Peyer's patch (tissue), 4 donors: ENCODE results near the gene ITCH. TPM values are rescaled to one million over a fixed set of nuclear protein-coding genes. Genes with fewer than 3 reads are reported as not detected.
A peak's percentile ranks its signal among the peaks of the same experiment; 100 is the strongest.

ENCODE experiments used
- DNase-seq, 3 donors: peaks; one replicate each; pipeline ENCODE4 v3.0.0-alpha.2; 2017 to 2019
- H3K27ac ChIP-seq, 4 donors: fragments of 200-600 bp; sonication (generic); one replicate each; pipeline ENCODE4 v1.5.1; 2016 to 2019
- H3K27me3 ChIP-seq, 2 donors: fragments of 200-600 bp; sonication (generic); one replicate each; pipeline ENCODE4 v1.5.1; 2019
- H3K36me3 ChIP-seq, 3 donors: fragments of 200-600 bp; sonication (generic); one replicate each; pipeline ENCODE4 v1.5.1; 2016 to 2019
- H3K4me1 ChIP-seq, 4 donors: fragments of 200-600 bp; sonication (generic); one replicate each; pipeline ENCODE4 v1.5.1; 2016 to 2019
- H3K4me3 ChIP-seq, 4 donors: fragments of 200-600 bp; sonication (generic); 1 replicate in 3 of 4; 2 replicates in 1 of 4; pipeline ENCODE4 v1.5.1; 2016 to 2019; ENCODE audit warnings: mild to moderate bottlenecking in 1 of 4
- H3K9me3 ChIP-seq, 4 donors: fragments of 200-600 bp; sonication (generic); one replicate each; pipeline ENCODE4 v1.5.1; 2016 to 2019; ENCODE audit warnings: mild to moderate bottlenecking in 1 of 4
- CTCF ChIP-seq, 6 experiments: fragments of 450-650 bp in 4 of 6; fragments of 200-600 bp in 2 of 6; sonication (generic) in 1 of 6; IDR thresholded peaks; one replicate each; pipeline ENCODE4 v1.5.1; 2017 to 2019; ENCODE audit warnings: antibody characterized with exemption in 6 of 6, mild to moderate bottlenecking in 3 of 6, moderate library complexity in 1 of 6
- POLR2A ChIP-seq, 2 donors: fragments of 450-650 bp; IDR thresholded peaks; one replicate each; pipeline ENCODE4 v1.5.1; 2017; ENCODE audit warnings: antibody characterized with exemption in 2 of 2, mild to moderate bottlenecking in 2 of 2, moderate library complexity in 2 of 2
- total RNA-seq, 4 donors: library from RNA; depleted of rRNA; stranded (reverse); fragments of >200 nt; gene quantifications; one replicate each; pipeline ENCODE4 v1.1.0, GENCODE V29; 2016

The ITCH gene
- total RNA-seq = 10 to 100 TPM; 43.6 to 69.3 (median 59.8) TPM

GRCh38 chr20:34363062-34363464, at the start of gene ITCH:
Gene ITCH (plus strand): TSS chr20:34363273. CDS start chr20:34393812, 30,539 bp downstream.
- peak within 1 kb of the TSS; percentile 80 to 94 (median 88) for H3K27ac ChIP-seq
- no peaks in the 10 kb centered on the region for H3K9me3 ChIP-seq
- peak; percentile 95 to 98 (median 95) for DNase-seq
- no peaks in the 10 kb centered on the region for H3K36me3 ChIP-seq
- TF ChIP-seq CTCF (IDR thresholded peaks at IDR 0.05) (no peak), POLR2A (IDR thresholded peaks at IDR 0.05) (peak; percentile 88 to 95)
- peak within 1 kb of the TSS; percentile 71 to 93 (median 76) for H3K4me3 ChIP-seq
- H3K27me3 ChIP-seq = no peaks in the 10 kb centered on the region
- H3K4me1 ChIP-seq = peaks cover 0 to 40% (median 5%) of the 10 kb centered on the region in 4 donors

DNA sequence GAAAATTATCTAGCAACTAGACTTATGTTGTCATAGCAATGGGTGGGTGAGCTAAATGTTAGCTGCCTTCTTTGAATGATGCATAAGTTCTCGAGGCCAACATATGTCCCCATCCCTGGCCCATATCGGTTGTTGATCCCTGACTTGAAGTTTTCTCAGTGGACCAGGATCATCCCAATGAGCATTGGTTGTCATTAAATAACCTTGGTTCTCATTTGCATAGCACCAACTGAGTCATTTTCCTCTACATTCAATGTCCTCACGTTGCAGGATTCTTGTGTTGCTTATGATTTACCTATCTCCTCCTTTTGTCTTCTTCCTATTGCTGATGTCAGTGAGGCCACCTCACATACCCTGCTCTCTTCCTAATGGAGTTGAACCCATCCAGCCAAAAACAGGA, 47.8 kb upstream of the ITCH start:
- TF ChIP-seq CTCF (IDR thresholded peaks at IDR 0.05) (no peak), POLR2A (IDR thresholded peaks at IDR 0.05) (no peak)
- no peak overlapping the region for H3K4me3 ChIP-seq
- H3K4me1 ChIP-seq = peaks cover 0 to 22% (median 5%) of the 10 kb centered on the region in 4 donors
- H3K27me3 ChIP-seq = no peaks in the 10 kb centered on the region
- H3K36me3 ChIP-seq = no peaks in the 10 kb centered on the region
- no peaks in the 10 kb centered on the region for H3K9me3 ChIP-seq
- no peak for DNase-seq
- H3K27ac ChIP-seq = no peak overlapping the region

- no peak overlapping the region for H3K27ac ChIP-seq
- no peak overlapping the region for H3K4me3 ChIP-seq
- peaks cover 0 to 13% (median 5%) of the 10 kb centered on the region in 4 donors for H3K4me1 ChIP-seq
- H3K36me3 ChIP-seq = no peaks in the 10 kb centered on the region
- no peaks in the 10 kb centered on the region for H3K27me3 ChIP-seq
- no peak for DNase-seq
- H3K9me3 ChIP-seq = no peaks in the 10 kb centered on the region
- TF ChIP-seq POLR2A (IDR thresholded peaks at IDR 0.05) (no peak), CTCF (IDR thresholded peaks at IDR 0.05) (no peak)
These were observed 46.8 kb upstream of the ITCH start for GRCh38 chr20:34316196-34316814.

DNA sequence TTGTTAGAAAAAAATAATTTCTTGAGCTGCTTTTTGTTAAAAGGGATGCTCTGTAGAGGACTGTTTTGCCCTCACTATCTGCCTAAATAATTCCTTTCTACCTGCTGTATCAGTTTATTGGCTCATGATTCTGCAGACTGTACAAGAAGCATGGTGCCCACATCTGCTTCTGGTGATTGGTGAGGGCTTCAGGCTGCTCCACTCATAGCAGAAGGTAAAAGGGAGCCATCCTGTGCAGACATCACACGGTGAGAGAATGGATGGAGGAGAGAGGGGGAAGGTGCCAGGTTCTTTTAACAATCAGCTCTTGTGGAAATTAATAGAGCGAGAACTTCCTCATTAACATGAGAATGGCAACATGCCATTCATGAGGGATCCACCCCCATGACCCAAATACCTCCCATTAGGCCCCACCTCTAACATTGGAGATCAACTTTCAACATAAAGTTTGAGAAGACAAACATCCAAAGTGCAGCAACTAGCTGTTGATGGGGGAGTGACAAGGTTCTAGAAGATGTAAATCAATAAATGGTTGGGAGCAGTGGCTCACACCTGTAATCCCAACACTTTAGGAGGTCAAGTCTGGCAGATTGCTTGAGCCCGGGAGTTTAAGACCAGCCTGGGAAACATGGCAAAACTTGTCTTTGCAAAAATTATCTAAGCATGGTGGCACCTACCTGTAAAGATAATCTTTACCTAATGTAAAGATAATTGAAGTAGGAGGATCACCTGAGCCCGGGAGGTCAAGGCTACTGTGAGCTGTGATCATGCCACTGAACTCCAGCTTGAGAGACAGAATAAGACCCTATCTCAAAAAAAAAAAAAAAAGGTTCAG, 44.2 kb upstream of the ITCH start:
- H3K27ac ChIP-seq = no peak overlapping the region

DNA sequence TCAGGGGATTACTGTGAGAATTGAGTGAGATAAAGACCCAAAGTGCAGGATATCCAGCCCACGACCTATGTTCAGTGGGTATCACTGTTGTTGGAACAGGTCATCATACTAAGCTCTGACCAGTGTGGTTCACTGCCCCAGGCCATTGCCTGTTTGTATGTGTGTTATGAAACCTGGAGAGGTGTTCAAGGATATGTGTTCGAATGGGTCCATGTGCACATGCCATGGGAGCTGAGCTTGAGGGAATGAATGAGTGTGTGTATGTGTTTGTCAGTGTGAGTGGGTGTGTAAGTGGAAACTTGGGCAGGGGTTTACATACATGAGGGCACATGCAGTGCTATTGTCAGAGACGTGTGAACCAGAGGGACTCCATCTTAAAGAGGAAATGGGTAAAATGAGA, 42.2 kb upstream of the ITCH start:
- Histone ChIP-seq H3K9me3 (no peaks in the 10 kb centered on the region), H3K36me3 (no peaks in the 10 kb centered on the region), H3K27me3 (no peaks in the 10 kb centered on the region), H3K4me3 (no peak overlapping the region), H3K4me1 (no peaks in the 10 kb centered on the region), H3K27ac (no peak overlapping the region)
- TF ChIP-seq CTCF (IDR thresholded peaks at IDR 0.05) (no peak), POLR2A (IDR thresholded peaks at IDR 0.05) (no peak)
- DNase-seq = no peak

More for the DNA sequence above, 44.2 kb upstream of the ITCH start:
- H3K4me3 ChIP-seq = no peak overlapping the region
- no peaks in the 10 kb centered on the region for H3K36me3 ChIP-seq
- no peaks in the 10 kb centered on the region for H3K27me3 ChIP-seq
- H3K4me1 ChIP-seq = no peaks in the 10 kb centered on the region
- H3K9me3 ChIP-seq = no peaks in the 10 kb centered on the region
- no peak for DNase-seq
- no peak for TF ChIP-seq CTCF (IDR thresholded peaks at IDR 0.05)
- TF ChIP-seq POLR2A (IDR thresholded peaks at IDR 0.05) = no peak
